Retina (tissue), 1 donor: ENCODE results near the gene TGM1.
"Not testable (repeated sequence)": the region's sequence is repeated elsewhere in the genome, so short reads cannot be mapped to it uniquely, and the experiment has no call there.

Experiments
- DNase-seq: peaks from one replicate; pipeline ENCODE4 v3.0.0-alpha.2; 2016

TGM1 gene

DNA sequence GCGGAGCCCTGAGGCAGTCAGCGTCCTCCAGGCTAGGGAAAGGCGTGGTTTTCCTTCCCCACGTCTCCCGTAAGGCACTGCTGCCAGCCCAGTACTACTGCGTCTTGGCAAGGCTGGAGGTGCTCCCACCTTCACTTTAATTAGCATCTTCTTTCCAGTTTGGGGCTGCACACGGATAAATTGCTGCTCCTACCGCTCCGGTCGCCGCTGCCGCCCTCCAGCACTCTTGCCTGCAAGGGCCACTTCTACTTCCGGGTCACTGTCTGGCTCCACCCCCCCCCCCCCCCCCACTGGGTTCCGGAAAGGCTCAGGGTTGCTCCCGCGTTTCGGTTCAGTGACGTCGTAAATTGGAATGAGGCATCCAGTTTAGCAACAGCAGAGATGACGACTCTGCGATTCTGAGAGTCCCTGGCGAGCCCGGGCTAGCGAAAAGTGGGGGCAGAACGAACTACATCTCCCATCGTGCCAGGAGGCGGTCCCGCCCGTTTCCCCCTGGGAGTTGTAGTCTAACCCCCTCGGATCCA is 30.8 kb downstream of the TGM1 start, which contains the start of gene NEDD8:
Gene NEDD8 (minus strand): TSS at position 247 of the 524 bp plus-strand sequence. CDS start 100 bp downstream, at position 147.
- peak; percentile 99 for DNase-seq

DNA sequence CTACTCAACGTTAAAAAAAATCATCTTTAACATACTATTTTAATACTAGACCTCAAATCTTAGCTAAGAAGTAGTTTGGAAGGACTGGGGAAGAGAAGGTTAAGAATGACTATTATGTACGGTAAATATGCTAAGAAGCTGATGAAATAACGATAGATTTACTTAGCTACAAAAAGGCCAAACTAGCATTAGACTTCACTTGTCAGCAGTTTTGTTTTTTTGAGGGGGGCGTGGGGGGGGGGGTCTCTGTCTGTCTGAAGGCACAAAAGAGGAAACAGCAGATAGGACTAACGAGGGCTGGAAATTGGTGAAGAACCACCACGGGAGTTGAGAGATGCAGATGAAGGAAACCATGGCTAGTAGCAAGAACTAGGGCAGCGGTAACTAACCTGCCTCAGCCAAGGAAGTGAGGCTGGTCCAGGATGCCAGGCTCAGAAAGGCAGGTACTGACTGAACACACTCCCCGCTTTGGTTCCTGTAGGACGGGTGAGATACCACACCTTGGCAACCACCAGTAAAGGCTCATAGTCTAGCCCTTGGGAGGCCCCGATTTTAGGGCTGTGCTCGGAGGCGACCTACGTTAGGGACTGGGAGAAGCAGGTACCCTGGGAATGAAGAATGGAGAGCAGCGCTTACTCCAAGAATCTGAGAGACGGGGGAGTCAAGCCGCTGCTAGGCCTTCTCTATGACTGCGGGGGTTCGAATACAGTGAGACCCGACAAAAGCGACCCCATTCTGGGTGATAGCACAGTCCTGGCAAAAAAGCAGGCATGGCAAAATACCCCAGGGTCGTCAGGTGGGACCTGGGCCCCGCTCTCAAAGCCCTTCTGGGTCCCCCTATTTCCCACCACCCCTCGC is 31.5 kb downstream of the TGM1 start:
- no peak for DNase-seq

DNA sequence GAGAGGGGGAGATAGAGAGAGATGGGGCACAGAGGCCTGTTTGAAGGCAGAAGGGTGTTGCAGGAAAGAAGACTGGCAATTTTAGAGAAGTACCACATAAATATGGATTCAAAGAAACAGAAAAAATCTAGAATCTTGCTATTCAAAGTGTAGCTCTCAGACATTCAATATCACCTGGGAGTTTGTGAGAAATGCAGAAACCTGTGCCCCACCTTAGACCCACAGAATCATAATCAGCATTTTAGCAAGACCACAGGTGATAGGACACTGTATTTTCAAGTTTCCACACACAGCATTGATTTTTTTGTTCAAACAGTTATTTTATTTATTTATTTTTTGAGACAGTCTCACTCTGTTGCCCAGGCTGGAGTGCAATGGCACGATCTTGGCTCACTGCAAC is 34.1 kb downstream of the TGM1 start:
- no peak for DNase-seq

DNA sequence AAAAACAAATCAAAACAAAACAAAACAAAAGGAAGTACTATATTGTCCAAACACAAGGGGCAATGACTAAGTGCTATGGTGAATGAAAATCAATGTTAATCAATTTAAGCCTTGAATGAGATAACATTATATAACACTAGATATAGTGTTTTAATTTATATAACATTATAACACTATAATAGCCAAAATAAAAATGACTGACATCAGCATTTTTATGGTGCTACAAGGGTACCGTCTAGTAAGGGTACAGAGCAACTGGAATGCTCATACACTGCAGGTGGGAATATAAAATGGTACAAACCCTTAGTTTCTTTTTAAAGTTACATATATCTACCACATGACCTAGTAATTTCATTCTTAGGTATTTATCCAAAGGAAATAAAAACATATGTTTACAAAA is 36.5 kb downstream of the TGM1 start:
- no peak for DNase-seq

DNA sequence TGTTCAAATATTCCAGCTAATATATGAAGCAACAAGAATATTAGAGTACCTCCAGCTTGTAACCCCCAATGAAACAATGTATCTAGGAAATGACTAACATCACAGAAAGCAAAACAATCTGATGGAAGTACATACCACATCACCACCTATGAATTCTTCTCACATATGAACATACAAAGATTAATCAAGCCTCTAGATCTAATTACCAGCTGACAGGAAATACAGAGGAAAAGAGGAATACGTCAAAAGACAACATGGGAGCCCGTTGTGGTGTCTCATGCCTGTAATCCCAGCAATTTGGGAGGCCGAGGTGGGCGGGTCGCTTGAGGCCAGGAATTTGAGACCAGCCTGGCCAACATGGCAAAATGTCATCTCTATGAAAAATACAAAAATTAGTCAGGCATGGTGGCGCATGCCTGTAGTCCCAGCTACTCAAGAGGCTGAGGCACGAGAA is 38.3 kb downstream of the TGM1 start:
- DNase-seq, result no peak

DNA sequence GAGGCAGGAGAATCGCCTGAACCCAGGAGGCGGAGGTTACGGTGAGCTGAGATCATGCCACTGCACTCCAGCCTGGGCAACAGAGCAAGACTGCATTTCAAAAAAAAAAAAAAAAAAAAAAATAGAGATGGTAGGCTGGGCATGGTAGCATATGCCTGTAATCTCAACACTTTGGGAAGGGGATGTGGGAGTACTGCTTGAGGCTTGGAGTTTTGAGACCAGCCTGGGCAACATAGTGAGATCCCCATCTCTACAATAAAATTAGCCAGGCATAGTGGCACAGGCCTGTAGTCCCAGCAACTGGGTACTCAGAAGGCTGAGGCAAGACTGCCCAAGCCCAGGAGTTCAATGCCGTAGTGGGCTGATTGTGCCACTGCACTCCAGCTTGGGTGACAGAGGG is 40.0 kb downstream of the TGM1 start:
- not testable (repeated sequence) for DNase-seq

DNA sequence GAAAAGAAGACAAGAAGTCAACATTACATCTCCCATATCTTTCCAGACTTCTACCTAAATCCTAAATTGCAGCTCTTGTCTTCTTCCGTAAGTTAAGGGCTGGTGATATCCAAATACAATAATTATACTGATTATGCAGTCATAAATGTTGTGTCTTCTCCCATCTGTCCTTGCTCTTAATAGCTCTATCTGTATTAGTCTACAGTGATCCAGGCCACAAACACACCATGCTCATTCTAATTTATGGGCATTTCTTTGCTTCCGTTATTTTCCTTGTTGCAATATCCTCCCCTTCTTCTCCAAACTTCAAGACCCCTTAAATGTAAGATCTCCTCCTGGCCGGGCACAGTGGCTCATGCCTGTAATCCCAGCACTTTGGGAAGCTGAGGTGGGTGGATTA is 43.5 kb downstream of the TGM1 start:
- DNase-seq, result no peak

DNA sequence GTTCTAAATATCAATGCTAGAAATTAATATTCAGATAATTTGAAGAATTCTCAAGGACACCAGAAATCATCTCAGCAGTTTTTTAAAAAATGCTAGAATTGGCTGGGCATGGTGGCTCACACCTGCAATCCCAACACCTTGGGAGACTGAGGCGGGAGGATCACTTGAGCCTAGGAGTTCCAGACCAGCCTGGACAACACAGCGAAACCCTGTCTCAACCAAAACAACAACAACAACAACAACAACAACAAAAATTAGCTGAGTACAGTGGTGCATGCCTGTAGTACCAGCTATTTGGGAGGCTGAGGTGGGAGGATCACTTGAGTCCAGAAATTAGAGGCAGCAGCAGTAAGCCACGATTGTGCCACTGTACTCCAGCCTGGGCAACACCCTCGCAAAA is 43.9 kb downstream of the TGM1 start:
- no peak for DNase-seq

DNA sequence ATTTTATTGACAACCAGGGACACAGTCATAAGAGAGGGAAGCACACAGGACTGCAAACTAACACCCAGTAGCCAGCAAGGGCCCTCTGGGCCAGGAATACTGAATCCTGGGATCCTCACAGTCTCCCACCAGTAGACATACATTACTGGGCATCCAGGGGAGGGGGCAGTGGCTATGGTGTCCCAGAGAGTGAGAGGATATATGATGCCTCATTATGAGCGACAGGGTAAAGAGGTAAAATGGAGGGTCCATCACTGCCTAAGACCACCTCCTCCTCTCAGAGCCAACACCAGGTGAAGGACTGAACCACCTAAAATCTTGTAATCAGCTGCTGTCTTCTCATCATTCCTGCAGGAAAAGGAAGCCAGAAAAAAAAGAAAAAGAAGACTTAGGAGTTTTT is 46.1 kb downstream of the TGM1 start:
- DNase-seq, result not testable (repeated sequence)

DNA sequence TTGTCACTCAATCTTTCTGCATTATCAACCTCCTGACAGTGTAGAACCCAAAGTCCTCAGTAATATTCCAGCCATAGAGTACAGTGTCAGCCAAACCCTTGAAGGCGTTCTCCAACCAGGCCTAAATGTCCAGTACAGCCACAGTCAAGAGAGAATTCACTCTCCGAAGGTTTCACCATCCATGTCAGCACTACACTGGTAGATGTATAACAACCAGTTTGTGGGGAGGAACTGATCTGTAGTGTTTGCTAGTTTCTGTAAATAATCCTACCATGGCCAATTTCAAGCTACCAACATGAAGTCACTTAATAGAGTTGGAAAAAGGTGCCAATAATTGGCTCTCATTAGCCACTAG is 46.7 kb downstream of the TGM1 start:
- no peak for DNase-seq

DNA sequence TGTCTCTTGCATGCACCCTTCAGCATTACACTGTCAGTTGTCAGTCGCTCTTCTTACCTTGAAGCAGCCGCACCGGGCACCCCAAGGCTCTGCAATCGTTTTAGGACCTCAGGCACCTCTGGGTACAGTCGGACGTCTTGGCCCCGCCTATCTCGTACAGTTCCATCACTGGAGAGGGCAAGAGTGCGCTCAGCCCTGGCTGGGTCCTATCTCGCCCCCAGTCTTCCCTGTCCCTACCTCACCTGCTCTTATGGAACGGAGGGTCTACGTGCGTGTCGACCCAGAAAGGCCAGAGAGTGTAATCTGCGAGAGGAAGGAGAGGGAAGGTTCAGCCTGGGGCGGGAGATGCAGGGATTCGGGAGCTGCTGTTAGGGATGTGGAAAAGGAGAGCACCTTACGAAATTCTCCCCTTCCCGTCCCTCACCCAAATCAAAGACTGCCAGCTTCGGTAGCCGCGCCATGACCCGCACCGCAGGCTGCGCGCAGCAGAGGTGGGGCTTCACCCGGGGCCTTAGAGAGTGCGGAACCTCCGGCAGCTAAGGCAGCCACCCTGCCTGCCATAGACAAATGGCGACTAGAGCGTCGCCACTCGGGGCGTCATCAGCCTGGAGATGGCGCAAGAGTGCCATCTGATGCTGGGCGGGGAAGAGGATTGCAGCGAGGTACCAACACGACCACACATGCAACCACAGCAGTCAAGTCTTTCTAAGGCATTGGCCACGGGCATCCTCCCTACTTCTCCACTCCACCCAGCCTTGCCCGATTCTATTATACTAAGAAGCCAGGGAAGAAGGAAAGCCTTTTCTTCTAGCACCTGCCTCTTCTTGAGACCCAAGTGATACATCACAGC is 47.3 kb downstream of the TGM1 start, which contains the start of gene MDP1:
Gene MDP1 (minus strand): TSS at position 572 of the 850 bp plus-strand sequence. CDS start 111 bp downstream, at position 461.
- peak; percentile 93 for DNase-seq

DNA sequence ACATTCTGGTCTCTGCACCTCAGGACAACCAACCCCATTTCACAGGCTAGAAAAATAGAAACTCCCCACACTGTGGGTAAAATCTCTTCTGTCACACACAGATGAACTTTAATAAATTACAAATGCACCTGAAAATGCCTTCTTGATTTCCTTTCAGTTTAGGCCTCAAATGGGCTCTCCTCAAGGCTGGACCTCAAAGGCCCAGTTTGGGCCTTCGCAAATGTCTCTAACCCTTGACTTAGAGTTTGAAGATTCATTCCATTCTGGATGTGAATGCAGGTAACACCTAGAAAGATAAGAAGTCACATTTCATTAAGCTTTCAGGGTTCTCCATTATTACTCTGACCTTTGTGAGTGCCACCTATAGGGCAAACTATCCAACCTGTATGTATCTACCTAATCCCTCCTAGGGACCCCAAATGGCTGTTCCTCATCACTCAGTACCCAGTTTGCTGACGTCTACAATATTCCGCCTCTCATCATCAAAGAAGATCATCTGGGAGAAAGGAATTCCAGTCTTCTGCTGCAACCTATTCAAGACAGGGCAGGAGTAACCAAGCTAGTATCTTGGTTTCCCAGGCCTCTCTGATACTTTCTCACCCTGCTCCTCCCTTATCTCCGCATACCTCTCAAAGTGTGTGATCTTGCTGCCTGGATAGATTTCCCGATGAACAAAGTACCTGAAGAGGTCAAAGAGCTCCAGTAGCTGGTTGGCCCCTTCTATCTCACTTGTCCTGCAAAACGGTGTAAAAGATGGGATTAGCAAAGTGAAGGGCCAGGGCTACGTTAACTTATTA is 48.9 kb downstream of the TGM1 start:
- no peak for DNase-seq

DNA sequence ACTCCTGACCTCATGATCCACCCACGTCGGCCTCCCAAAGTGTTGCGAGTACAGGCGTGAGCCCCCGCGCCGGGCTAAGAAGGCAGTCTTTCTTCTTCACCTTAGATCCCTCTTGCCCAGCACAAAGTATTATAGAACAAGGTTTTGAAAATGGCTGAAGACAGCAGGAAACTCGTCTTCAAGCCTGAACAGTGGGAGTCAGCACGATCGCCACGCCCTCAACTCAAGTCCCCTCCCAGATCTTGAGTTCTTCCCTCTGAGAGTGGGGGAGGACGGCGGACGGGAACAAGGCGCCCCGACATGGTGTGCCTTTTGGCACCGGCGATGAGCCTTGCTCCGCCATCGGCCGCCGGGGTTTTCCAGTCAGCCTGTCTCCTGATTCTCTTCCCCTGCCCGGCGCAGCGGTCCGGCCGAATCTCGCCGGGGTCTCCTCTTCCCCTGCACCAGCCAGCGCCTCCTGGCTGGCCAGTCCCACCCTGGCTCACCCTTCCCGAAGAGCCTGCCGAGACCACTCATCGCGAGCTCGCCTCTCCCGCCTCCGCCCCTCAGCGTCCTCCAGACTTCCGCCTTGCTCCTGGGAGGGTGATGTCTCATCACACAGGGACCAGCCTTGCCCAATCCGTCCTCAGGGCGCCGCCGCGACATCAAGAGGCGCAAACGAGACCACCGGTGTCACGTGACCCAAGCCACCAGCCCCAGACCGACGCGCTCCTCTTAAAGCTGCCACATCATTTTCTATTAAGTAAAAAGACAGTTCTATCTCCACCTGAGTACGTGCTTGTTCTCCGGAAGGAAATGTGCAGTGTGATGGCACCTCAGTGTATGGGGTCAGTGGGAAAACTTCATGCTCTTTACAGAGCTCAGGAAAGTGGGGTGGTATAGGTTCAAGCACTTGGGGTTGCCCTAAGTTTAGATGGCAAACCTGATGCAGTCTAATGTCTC is 49.8 kb downstream of the TGM1 start, which contains the start of gene CHMP4A:
Gene CHMP4A (minus strand): TSS at position 565 of the 942 bp plus-strand sequence. CDS start 49 bp downstream, at position 516.
- DNase-seq, result peak; percentile 96

DNA sequence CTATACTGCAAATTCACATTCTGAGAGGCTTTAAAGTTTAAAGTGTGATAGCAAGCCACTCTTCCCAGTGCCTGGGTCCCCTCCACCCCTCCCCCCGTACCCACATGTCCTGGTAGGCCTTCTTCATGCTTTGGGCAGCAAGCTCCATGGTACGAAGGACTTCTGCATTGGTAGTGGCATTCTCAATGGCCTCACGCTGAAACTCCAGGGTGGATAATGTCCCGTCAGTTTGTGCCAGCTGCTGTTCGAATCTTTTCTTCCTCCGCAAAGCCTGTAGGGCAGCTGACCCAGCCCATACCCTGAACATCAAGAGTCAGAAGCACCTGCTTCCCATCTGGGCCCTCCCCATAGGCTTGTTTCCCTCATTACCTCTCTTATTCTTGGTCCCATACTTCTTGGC is 51.7 kb downstream of the TGM1 start:
- DNase-seq, result no peak

DNA sequence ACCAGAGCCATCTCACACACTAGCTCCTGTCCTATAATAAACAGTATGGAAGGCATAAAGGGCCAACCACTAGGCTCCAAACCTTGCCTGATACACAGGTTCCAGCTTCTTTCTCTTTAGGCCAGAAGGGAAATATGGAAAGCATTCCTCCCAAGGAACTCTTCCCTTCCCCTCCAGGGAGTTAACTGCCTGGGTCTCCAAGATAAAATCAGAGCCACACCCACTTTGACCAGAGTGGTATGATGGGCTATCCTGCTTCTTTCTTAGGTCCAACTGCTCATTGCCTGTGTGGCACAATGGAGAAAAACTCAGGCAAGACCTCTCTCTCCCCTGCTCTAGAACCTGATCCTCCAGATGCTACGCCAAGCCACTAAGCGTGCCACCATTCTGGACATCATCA is 55.4 kb downstream of the TGM1 start:
- no peak for DNase-seq

DNA sequence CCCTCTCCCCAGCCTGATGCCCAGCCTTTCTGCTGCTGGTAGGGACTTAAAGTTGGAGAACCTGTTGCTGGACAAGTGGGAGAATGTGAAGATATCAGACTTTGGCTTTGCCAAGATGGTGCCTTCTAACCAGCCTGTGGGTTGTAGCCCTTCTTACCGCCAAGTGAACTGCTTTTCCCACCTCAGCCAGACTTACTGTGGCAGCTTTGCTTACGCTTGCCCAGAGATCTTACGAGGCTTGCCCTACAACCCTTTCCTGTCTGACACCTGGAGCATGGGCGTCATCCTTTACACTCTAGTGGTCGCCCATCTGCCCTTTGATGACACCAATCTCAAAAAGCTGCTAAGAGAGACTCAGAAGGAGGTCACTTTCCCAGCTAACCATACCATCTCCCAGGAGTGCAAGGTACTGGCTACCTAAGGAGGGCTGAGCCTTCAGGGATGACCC is 55.8 kb downstream of the TGM1 start:
- DNase-seq, result no peak

DNA sequence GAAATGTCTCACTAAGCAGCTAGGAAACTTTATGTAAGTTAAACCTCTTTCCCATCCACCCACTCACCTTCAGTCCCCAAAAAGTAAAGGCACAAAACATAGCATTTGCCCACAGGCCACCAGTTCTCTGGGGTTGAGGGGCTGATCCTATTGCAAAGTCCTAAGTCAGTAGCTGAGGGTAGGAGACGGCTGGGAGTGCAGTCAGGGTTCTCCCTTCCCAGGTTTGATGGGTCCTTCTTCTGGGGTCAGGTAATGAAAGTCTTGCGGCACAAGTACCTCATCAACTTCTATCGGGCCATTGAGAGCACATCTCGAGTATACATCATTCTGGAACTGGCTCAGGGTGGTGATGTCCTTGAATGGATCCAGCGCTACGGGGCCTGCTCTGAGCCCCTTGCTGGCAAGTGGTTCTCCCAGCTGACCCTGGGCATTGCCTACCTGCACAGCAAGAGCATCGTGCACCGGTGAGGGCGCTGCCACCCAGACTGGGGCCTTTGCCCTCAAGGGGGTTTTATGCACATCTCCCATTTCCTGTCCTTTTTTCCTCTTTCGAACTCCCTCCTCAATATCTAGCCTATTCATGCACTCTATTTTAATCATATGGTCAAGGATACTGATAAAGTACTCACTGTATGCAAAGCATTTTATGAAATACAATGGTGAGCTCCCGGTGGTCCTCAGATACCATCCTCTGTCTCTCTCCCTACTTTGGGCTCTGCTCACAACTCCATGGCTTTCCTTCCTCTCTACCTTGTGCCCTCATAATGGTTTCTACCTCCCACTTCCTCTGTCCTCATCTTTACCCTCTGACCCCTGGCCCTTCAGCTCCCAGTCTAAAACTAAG is 56.5 kb downstream of the TGM1 start:
- no peak for DNase-seq

DNA sequence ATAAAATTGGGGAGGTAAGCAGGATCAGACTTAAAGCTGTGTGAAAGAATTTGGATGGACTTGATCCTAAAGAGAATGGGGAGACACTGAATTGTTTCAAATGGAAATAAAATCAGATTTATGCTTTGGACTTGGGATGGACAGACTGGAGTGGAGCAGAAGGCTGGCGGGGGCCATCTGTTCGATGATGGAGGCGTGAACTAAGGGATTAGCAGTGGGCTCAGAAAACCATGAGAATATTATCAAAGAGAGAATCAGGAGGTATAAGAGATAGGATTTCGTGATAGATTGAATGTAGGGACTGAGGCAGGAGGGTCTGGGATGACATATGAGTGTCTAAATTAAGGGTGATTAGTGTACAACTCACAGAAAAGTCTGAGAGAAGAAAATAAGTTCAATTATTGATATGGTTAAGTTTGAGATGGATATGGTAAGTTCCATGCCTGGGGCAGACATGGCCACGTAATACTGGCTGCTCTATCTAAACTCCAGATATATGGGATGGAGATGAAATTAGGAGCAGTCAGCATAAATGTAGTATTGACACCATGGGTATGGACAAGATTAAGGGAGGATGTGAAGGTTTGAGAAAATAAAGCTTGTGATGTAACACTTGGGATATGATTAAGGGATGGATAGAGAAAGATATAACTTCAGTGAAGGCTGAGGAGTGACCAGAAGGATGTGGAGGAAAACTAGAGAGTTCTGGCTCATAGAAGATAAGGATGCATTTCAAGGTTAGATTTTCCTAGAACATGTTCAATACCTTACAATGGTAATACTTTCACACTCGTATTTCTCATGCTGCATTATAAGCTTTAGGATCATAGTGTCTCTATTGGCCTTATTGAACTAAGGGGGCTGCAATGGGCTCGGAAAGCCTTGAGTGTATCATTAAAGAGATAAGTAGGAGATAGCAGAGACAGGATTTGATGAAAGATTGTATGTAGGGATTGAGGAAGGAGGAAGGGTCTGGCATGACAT is 58.5 kb downstream of the TGM1 start:
- DNase-seq, result no peak
